Right lobe of liver (tissue), 6 donors: ENCODE results near the gene LCA5. TPM values are rescaled to one million over a fixed set of nuclear protein-coding genes. Genes with fewer than 3 reads are reported as not detected.

Experiments used
- ATAC-seq, 4 donors: fragments of 200-7000 bp; cut with Tn5 transposase; one replicate each; pipeline ENCODE4 v1.9.1; 2020; ENCODE audit warnings: mild to moderate bottlenecking in 4 of 4, moderate library complexity in 4 of 4
- DNase-seq, 3 donors: peaks; one replicate each; pipeline ENCODE4 v3.0.0-alpha.2; 2020
- H3K27ac ChIP-seq, 3 donors: fragments of 200-600 bp; one replicate each; pipeline ENCODE4 v1.8.0; 2022
- H3K27me3 ChIP-seq, 2 donors: fragments of 200-600 bp; one replicate each; pipeline ENCODE4 v1.8.0; 2022
- H3K36me3 ChIP-seq, 4 donors: fragments of 200-600 bp; sonication (generic) in 1 of 4; one replicate each; pipeline versions ENCODE4 v1.5.1 to v1.8.0; 2017 to 2022; ENCODE audit warnings: control low read depth in 1 of 4
- H3K4me1 ChIP-seq, 4 donors: fragments of 200-600 bp; sonication (generic) in 1 of 4; one replicate each; pipeline versions ENCODE4 v1.5.1 to v1.8.0; 2017 to 2022; ENCODE audit warnings: control low read depth in 1 of 4
- H3K4me3 ChIP-seq, 3 donors: fragments of 200-600 bp; one replicate each; pipeline ENCODE4 v1.8.0; 2022
- H3K9me3 ChIP-seq, 4 donors: fragments of 200-600 bp; sonication (generic) in 1 of 4; one replicate each; pipeline versions ENCODE4 v1.5.1 to v1.8.0; 2017 to 2022; ENCODE audit warnings: control low read depth in 1 of 4
- POLR2A ChIP-seq: fragments of 450-650 bp; IDR thresholded peaks from one replicate; pipeline ENCODE4 v1.6.1; 2017; ENCODE audit warnings: antibody characterized with exemption, mild to moderate bottlenecking
- WGBS: methylation state at CpG from one replicate; pipeline ENCODE4 v1.1.6; 2018; ENCODE audit warnings: low coverage, low lambda C conversion rate; ENCODE audit not compliant: insufficient coverage; ENCODE audit errors: missing lambda C conversion rate; 5-methylcytosine and 5-hydroxymethylcytosine counted together
- intact Hi-C, 2 donors: fragments of 100-400 bp; cut with DNase I; formaldehyde crosslinking; loops; one replicate each; pipeline versions ENCODE4 v1.11.2 to v1.14.1; 2022
- total RNA-seq, 6 experiments: library from RNA; depleted of rRNA in 2 of 6; stranded (reverse); fragments of >200 nt in 2 of 6; fragmentation: NEBNext Ultra II Directional in 3 of 6; extraction: Animal tissue kit (Norgen Biotek cat#: 25700) in 3 of 6; gene quantifications; one replicate each; pipeline versions ENCODE4 v1.1.0 to v1.2.4, GENCODE V29; 2016 to 2023
- TF ChIP-seq, protein P1 (sequence below), 4 donors: fragments of 200-600 bp in 3 of 4; fragments of 450-650 bp in 1 of 4; IDR thresholded peaks; one replicate each; pipeline versions ENCODE4 v1.5.1 to v1.8.0; 2016 to 2022; ENCODE audit warnings: antibody characterized with exemption in 4 of 4, mild to moderate bottlenecking in 2 of 4
- donor health status: DM: no; HTN: yes; CAD: no.
- donor health status: DM: no; HTN: no; CAD: no.
- donor health status: DM: no; HTN: no; CAD: no.
- donor health status: DM: no; HTN: yes; CAD: no.
- donor health status: DM: no; HTN: yes; CAD: no.

Gene LCA5
- total RNA-seq, 6 experiments from 2014 or later: 0.26 to 0.74 (median 0.51) TPM

DNA sequence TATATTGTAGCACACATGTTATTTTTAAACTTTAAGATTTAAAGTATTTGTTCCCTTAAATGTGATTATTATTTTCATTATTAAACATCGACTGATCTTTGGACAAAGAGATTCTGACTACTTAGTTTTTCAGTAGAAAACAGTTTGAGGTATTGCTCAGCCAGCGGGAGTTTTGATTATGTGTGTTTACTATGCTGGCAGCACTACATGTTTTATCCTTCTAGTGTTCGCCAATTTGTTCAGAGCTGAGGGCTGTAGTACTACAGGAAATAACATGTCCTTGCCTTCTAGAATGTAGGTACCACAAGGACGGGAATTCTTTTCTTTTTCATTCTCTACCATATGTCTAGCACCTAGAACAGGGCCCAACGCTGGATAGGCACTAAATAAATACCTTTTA, 11.1 kb upstream of the LCA5 start:
- ATAC-seq (peak; percentile 45 to 72 (median 58)), DNase-seq (no peak)
- WGBS: 61% methylated on average over 5 of the region's 5 CpGs
- no peaks in the 10 kb centered on the region for H3K27me3 ChIP-seq
- no peak overlapping the region for H3K4me3 ChIP-seq
- no peaks in the 10 kb centered on the region for H3K36me3 ChIP-seq
- H3K27ac ChIP-seq: no peak overlapping the region
- H3K4me1 ChIP-seq: no peaks in the 10 kb centered on the region
- no peak for TF ChIP-seq POLR2A
- TF ChIP-seq, protein P1, sequence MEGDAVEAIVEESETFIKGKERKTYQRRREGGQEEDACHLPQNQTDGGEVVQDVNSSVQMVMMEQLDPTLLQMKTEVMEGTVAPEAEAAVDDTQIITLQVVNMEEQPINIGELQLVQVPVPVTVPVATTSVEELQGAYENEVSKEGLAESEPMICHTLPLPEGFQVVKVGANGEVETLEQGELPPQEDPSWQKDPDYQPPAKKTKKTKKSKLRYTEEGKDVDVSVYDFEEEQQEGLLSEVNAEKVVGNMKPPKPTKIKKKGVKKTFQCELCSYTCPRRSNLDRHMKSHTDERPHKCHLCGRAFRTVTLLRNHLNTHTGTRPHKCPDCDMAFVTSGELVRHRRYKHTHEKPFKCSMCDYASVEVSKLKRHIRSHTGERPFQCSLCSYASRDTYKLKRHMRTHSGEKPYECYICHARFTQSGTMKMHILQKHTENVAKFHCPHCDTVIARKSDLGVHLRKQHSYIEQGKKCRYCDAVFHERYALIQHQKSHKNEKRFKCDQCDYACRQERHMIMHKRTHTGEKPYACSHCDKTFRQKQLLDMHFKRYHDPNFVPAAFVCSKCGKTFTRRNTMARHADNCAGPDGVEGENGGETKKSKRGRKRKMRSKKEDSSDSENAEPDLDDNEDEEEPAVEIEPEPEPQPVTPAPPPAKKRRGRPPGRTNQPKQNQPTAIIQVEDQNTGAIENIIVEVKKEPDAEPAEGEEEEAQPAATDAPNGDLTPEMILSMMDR (IDR thresholded peaks at IDR 0.05): no peak
- intact Hi-C loops: no loop called here
- H3K9me3 ChIP-seq: no peaks in the 10 kb centered on the region

DNA sequence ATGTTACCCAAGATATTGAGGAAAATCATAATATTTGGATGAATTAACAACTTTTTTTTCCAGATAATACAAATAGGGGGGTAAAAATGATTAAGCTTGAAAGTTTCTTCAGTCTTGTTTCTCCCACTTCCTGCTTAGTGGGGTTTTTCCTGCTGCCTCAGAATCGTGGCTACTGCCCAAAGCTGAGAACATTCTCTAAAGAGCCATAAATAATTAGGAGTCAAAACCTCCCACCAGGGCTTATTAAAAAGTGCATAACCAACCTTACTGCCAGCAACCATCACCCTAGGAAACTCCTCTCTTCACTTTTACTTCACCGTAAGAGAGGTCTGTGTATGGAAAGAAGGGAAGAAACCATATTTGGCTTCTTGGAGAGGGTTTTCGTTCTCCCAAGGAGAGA, 9.0 kb upstream of the LCA5 start:
- TF ChIP-seq, protein P1 (IDR thresholded peaks at IDR 0.05): no peak
- no peak for TF ChIP-seq POLR2A
- intact Hi-C loops: no loop called here

DNA sequence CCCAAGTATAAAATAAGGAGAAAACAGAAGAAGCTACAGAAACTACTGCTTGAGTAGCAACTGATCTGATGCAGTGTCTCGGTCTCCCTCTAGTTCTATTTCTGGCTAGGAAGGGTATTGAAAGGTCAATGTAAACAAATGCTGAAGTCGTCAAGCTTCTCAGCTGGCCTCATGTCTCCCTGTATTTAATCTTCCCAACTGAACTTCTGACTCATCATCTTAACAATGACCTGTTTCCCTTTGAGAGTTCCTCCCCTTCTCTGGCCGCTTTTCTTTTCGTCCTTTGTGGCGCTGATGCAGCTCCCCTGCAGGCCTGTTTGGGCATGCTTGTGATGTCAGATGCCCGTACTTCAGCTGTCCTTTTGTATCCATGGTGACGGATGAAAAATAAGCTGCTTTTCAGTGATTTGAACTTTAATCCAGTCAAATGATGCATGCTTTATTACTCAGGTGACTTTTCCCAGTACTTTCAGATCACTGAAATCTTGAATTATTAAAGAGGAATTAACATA, 7.8 kb upstream of the LCA5 start:
- H3K27me3 ChIP-seq: no peaks in the 10 kb centered on the region
- TF ChIP-seq POLR2A: no peak
- TF ChIP-seq, protein P1 (IDR thresholded peaks at IDR 0.05): peak; percentile 10 to 33 (median 20)
- no peaks in the 10 kb centered on the region for H3K9me3 ChIP-seq
- no peaks in the 10 kb centered on the region for H3K36me3 ChIP-seq
- H3K27ac ChIP-seq: peak overlapping the region in 2 of 3 donors; percentile 31 to 40
- WGBS: 36% methylated on average over 7 of the region's 7 CpGs
- peak; percentile 86 to 91 (median 90) for ATAC-seq
- H3K4me3 ChIP-seq: no peak overlapping the region
- peak in 2 of 3 donors; percentile 35 to 58 for DNase-seq
- no peaks in the 10 kb centered on the region for H3K4me1 ChIP-seq
- intact Hi-C loops: no loop called here

More for the DNA sequence above, 9.0 kb upstream of the LCA5 start:
- no peak for ATAC-seq
- Histone ChIP-seq H3K4me1 (no peaks in the 10 kb centered on the region), H3K4me3 (no peak overlapping the region), H3K27ac (no peak overlapping the region), H3K36me3 (no peaks in the 10 kb centered on the region), H3K27me3 (no peaks in the 10 kb centered on the region), H3K9me3 (no peaks in the 10 kb centered on the region)
- DNase-seq: no peak
- WGBS: 61% methylated on average over 3 of the region's 3 CpGs

DNA sequence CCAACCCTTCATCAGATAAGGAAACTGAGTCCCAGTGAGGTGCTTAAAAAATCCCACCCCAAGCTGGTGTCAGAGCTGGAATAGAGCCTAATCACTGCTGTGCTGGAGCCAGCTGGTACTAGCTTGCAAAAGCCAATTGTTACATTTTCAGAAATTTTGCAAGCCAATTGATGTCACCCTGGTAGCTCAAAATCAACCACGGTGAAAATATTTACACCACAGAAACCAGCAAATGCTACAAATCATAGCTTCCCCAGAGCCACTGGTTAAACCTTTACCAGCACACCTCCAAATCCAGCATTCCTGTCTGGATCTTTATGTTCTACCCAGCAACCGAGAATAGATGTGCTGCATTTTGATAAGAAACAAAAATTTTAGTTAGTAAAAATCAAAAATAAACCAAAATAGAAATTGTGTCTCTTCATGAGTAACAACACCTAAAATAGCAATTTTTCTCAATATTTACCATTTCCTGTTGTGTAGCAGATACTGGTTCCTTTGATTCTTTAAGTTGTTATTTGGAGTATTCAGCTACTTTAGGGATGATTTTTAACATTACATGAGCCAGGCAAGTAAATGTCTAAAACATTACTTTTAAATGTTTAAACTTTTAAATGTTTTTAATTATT, 7.2 kb upstream of the LCA5 start:
- ATAC-seq: no peak
- TF ChIP-seq, protein P1 (IDR thresholded peaks at IDR 0.05): no peak
- TF ChIP-seq POLR2A: no peak
- no peak overlapping the region for H3K4me3 ChIP-seq
- H3K27me3 ChIP-seq: no peaks in the 10 kb centered on the region
- H3K9me3 ChIP-seq: no peaks in the 10 kb centered on the region
- no peaks in the 10 kb centered on the region for H3K36me3 ChIP-seq
- intact Hi-C loops: no loop called here
- peak overlapping the region in 2 of 3 donors; percentile 31 to 40 for H3K27ac ChIP-seq
- 71% methylated on average over 2 of the region's 2 CpGs for WGBS
- H3K4me1 ChIP-seq: no peaks in the 10 kb centered on the region
- DNase-seq: no peak
